ENCODE measurements around the gene BRAF.

BRAF gene

GRCh38 chr7:140922741-140923345 lies 1.9 kb downstream of the BRAF start:
- H3K27ac ChIP-seq (ENCODE audit: extremely low read depth, low read depth, low read length): no peak overlapping the region
- CTCF ChIA-PET: interaction anchor here (0.6 to 1.6 kb wide), 5 partner anchors 9 to 150 kb away, joined by 3 to 6 read pairs (median 6); partner anchors contain the start of gene MRPS33
- POLR2A ChIA-PET: interaction anchor here (1.3 kb wide), 1 partner anchor 111 kb away, joined by 7 read pairs; no protein-coding TSS in a partner anchor
- H3K36me3 ChIP-seq (ENCODE audit: control insufficient read depth in 2 of 2, insufficient read depth in 1 of 2, low read length in 2 of 2): peaks cover 0 to 3% of the 10 kb centered on the region in 2 experiments; a peak in 1 of 3 replicates
- TF ChIP-seq ZNF558 (tag by site-specific recombination; IDR thresholded peaks at IDR 0.05) (0 out of 2 replicates have a peak, but pooled peaks have one; percentile 11), PRDM1 (tag by site-specific recombination; IDR thresholded peaks at IDR 0.05) (peak; percentile 96), ZNF148 (tag by site-specific recombination; IDR thresholded peaks at IDR 0.05; ENCODE audit: borderline replicate concordance) (no peak), TRIM28 (IDR thresholded peaks at IDR 0.05; ENCODE audit: borderline replicate concordance, low read length) (no peak), ZNF394 (tag by site-specific recombination; IDR thresholded peaks at IDR 0.05; ENCODE audit: borderline replicate concordance) (no peak), ZNF621 (tag by site-specific recombination; IDR thresholded peaks at IDR 0.05) (no peak)
- H3K9me3 ChIP-seq (ENCODE audit: control insufficient read depth, insufficient read depth, low read depth, low read length): no peaks in the 10 kb centered on the region
- peak overlapping the region; percentile 87; the same call in 1 of the 2 replicates for H3K4me3 ChIP-seq (ENCODE audit: low read depth, low read length)
- no peaks in the 10 kb centered on the region for H3K4me1 ChIP-seq (ENCODE audit: control insufficient read depth, insufficient read depth, low read length)

- ChIA-PET CTCF (no interaction called here), POLR2A (no interaction called here)
- no peaks in the 10 kb centered on the region for H3K4me1 ChIP-seq (ENCODE audit: control insufficient read depth, insufficient read depth, low read length)
- H3K36me3 ChIP-seq (ENCODE audit: control insufficient read depth in 2 of 2, insufficient read depth in 1 of 2, low read length in 2 of 2): peaks cover 0 to 3% of the 10 kb centered on the region in 2 experiments; a peak in 1 of 3 replicates
- TF ChIP-seq ZNF362 (tag by site-specific recombination; IDR thresholded peaks at IDR 0.05): no peak
- TF ChIP-seq ZNF521 (tag by site-specific recombination; IDR thresholded peaks at IDR 0.05): no peak
- TF ChIP-seq ZNF133 (tag by site-specific recombination; IDR thresholded peaks at IDR 0.05): no peak
- TF ChIP-seq ZNF280C (tag by site-specific recombination; IDR thresholded peaks at IDR 0.05): no peak
- no peak for TF ChIP-seq ZNF768 (tag by site-specific recombination; IDR thresholded peaks at IDR 0.05)
- TF ChIP-seq ZNF513 (tag by site-specific recombination; IDR thresholded peaks at IDR 0.05): no peak
- no peak for TF ChIP-seq ZNF624 (tag by site-specific recombination; IDR thresholded peaks at IDR 0.05)
- TF ChIP-seq ZNF654 (tag by site-specific recombination; IDR thresholded peaks at IDR 0.05; ENCODE audit: low read depth): no peak
- no peak for TF ChIP-seq RBAK (tag by site-specific recombination; IDR thresholded peaks at IDR 0.05)
- TF ChIP-seq ZNF184 (tag by site-specific recombination; IDR thresholded peaks at IDR 0.05): no peak
- TF ChIP-seq ZNF10 (tag by site-specific recombination; IDR thresholded peaks at IDR 0.05): no peak
- TF ChIP-seq ZNF354C (tag by site-specific recombination; IDR thresholded peaks at IDR 0.05; ENCODE audit: borderline replicate concordance, low read depth): no peak
- no peak for TF ChIP-seq ZBTB21 (tag by site-specific recombination; IDR thresholded peaks at IDR 0.05)
- no peak overlapping the region for H3K27ac ChIP-seq (ENCODE audit: extremely low read depth, low read depth, low read length)
- no peak overlapping the region for H3K4me3 ChIP-seq (ENCODE audit: low read depth, low read length)
- H3K9me3 ChIP-seq (ENCODE audit: control insufficient read depth, insufficient read depth, low read depth, low read length): no peaks in the 10 kb centered on the region
Measured at GRCh38 chr7:140920745-140921144, 4.0 kb downstream of the BRAF start.

Data from HEK293 (cell line).